DND-41 (cell line): ENCODE measurements around the gene PCNT.

ENCODE experiments used
- ATAC-seq: fragments of 200-7000 bp; cut with Tn5 transposase; 3 replicates; pipeline ENCODE4 v1.9.1; 2021; ENCODE audit warnings: low read depth; ENCODE audit not compliant: insufficient read depth
- DNase-seq: peaks from one replicate; pipeline ENCODE4 v3.0.0-alpha.2; 2020
- H2AFZ ChIP-seq: 2 replicates; pipeline ENCODE4 v1.6.0; 2012; ENCODE audit warnings: low read depth, low read length
- H3K27ac ChIP-seq: 2 replicates; pipeline ENCODE4 v1.5.1; 2012; ENCODE audit warnings: low read length, inconsistent platforms
- H3K27me3 ChIP-seq: fragments of 200-600 bp; sonication (generic); 2 replicates; pipeline ENCODE4 v1.6.0; 2012; ENCODE audit warnings: low read length, mild to moderate bottlenecking, inconsistent platforms; ENCODE audit not compliant: insufficient read depth, poor library complexity
- H3K36me3 ChIP-seq: 2 replicates; pipeline ENCODE4 v1.5.1; 2012; ENCODE audit warnings: low read length, inconsistent platforms; ENCODE audit not compliant: insufficient read depth
- H3K4me1 ChIP-seq: 2 replicates; pipeline ENCODE4 v1.5.1; 2012; ENCODE audit warnings: mild to moderate bottlenecking, low read length; ENCODE audit not compliant: insufficient read depth
- H3K4me2 ChIP-seq: 2 replicates; pipeline ENCODE4 v1.6.0; 2012; ENCODE audit warnings: mild to moderate bottlenecking, moderate library complexity, low read length, inconsistent platforms; ENCODE audit not compliant: insufficient read depth
- H3K4me3 ChIP-seq, 2 experiments: fragments of 200-600 bp in 1 of 2; shearing (Covaris generic) in 1 of 2; 2 replicates each; pipeline ENCODE4 v1.5.1; 2012 to 2016; ENCODE audit warnings: inconsistent platforms in 2 of 2, low read length in 2 of 2, mild to moderate bottlenecking in 2 of 2, low read depth in 1 of 2, moderate library complexity in 1 of 2
- H3K79me2 ChIP-seq: 2 replicates; pipeline ENCODE4 v1.6.0; 2012; ENCODE audit warnings: low read length, inconsistent platforms; ENCODE audit not compliant: insufficient read depth
- H3K9ac ChIP-seq: 2 replicates; pipeline ENCODE4 v1.6.0; 2012; ENCODE audit warnings: low read depth, mild to moderate bottlenecking, inconsistent platforms, low read length, moderate library complexity
- H3K9me3 ChIP-seq: 2 replicates; pipeline ENCODE4 v1.5.1; 2012; ENCODE audit warnings: low read length, moderate library complexity, mild to moderate bottlenecking, inconsistent platforms; ENCODE audit not compliant: insufficient read depth, severe bottlenecking
- H4K20me1 ChIP-seq: 2 replicates; pipeline ENCODE4 v1.6.0; 2012; ENCODE audit warnings: low read length; ENCODE audit not compliant: insufficient read depth
- EZH2 ChIP-seq: IDR thresholded peaks from 3 replicates; pipeline ENCODE4 v1.6.1; 2012; ENCODE audit warnings: borderline replicate concordance, low read depth, mild to moderate bottlenecking, moderate library complexity, low read length, inconsistent platforms; ENCODE audit not compliant: severe bottlenecking
- TF ChIP-seq, protein P1 (sequence below): IDR thresholded peaks from 2 replicates; pipeline ENCODE4 v1.5.1; 2012; ENCODE audit warnings: borderline replicate concordance, low read length, moderate library complexity, mild to moderate bottlenecking; ENCODE audit not compliant: poor library complexity, severe bottlenecking; ENCODE audit errors: extremely low read depth

The PCNT gene

DNA sequence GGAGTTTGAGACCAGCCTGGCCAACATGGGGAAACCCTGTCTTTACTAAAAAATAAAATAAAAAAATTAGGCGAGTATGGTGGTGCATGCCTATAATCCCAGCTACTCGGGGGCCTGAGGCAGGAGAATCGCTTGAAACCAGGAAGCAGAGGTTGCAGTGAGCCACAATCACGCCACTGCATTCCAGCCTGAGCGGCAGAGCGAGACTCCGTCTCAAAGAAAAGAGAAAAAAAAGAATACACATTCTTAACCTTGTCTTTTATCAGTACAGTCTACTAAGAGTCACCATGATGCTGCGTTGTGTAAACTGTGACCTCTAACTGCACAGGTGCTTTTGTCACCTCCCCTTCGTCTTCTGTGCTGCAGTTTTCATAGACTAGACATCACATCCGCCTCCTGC, 37.2 kb downstream of the PCNT start:
- Histone ChIP-seq H3K27ac (no peak overlapping the region), H3K4me1 (no peaks in the 10 kb centered on the region), H3K79me2 (peaks cover 5% of the 10 kb centered on the region), H3K4me3 (no peak overlapping the region), H3K36me3 (peaks cover 85% of the 10 kb centered on the region), H3K27me3 (no peaks in the 10 kb centered on the region), H2AFZ (no peak overlapping the region), H4K20me1 (peaks cover 8% of the 10 kb centered on the region), H3K4me2 (no peak overlapping the region), H3K9me3 (no peaks in the 10 kb centered on the region), H3K9ac (no peak overlapping the region)
- DNase-seq, result no peak
- TF ChIP-seq EZH2, result no peak
- ATAC-seq, result no peak

DNA sequence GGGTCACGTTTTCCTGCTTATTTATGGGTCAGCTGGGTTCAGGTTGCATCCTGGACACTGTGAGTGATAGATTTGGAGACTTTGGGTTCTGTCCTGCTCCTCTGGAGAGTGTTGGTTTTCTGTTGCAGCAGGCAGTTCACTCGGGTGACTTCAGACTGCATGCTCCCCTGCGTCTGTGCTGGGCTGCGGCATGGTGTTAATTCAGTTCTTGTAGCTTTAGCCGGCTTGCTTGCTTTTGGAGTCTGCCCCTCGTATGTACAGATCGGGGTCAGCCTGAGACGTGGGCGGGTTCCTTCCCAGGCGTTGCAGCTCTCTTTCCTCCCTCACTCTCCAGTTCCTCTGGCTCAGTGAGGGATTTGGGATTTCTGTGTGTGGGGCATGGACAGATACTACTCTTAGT, 38.0 kb downstream of the PCNT start:
- H3K4me3 ChIP-seq, result no peak overlapping the region
- no peaks in the 10 kb centered on the region for H3K4me1 ChIP-seq
- H3K27me3 ChIP-seq, result no peaks in the 10 kb centered on the region
- no peak overlapping the region for H3K4me2 ChIP-seq
- H3K36me3 ChIP-seq, result peaks cover 85% of the 10 kb centered on the region
- H3K9me3 ChIP-seq, result no peaks in the 10 kb centered on the region
- no peak for DNase-seq
- no peak overlapping the region for H3K27ac ChIP-seq
- TF ChIP-seq EZH2, result no peak
- TF ChIP-seq, protein P1, sequence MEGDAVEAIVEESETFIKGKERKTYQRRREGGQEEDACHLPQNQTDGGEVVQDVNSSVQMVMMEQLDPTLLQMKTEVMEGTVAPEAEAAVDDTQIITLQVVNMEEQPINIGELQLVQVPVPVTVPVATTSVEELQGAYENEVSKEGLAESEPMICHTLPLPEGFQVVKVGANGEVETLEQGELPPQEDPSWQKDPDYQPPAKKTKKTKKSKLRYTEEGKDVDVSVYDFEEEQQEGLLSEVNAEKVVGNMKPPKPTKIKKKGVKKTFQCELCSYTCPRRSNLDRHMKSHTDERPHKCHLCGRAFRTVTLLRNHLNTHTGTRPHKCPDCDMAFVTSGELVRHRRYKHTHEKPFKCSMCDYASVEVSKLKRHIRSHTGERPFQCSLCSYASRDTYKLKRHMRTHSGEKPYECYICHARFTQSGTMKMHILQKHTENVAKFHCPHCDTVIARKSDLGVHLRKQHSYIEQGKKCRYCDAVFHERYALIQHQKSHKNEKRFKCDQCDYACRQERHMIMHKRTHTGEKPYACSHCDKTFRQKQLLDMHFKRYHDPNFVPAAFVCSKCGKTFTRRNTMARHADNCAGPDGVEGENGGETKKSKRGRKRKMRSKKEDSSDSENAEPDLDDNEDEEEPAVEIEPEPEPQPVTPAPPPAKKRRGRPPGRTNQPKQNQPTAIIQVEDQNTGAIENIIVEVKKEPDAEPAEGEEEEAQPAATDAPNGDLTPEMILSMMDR, result no peak
- peaks cover 5% of the 10 kb centered on the region for H4K20me1 ChIP-seq
- no peak overlapping the region for H2AFZ ChIP-seq
- H3K9ac ChIP-seq, result no peak overlapping the region
- peaks cover 10% of the 10 kb centered on the region for H3K79me2 ChIP-seq
- ATAC-seq, result no peak

DNA sequence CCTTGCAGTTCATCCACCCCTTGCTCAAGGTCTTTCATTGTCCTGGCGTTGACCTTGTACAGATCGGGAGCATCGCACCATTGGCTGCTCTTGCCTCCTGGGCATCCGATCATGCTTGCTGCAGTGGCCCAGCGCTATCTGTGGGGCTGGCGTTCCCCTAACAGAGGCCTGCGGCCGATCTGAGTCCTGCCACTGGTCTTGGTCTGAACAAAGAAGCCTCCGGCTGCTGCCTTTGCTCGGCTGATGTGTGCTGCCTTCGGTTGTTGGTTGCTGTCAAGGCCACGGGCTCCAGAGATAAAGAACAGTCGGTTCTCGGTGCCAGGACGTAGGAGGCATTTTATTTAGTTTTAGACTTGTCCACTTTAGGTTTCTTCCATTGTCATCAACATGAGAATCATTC, 39.0 kb downstream of the PCNT start:
- peaks cover 83% of the 10 kb centered on the region for H3K36me3 ChIP-seq
- no peak overlapping the region for H3K9ac ChIP-seq
- H3K79me2 ChIP-seq, result peaks cover 17% of the 10 kb centered on the region
- peaks cover 9% of the 10 kb centered on the region for H4K20me1 ChIP-seq
- H3K27me3 ChIP-seq, result no peaks in the 10 kb centered on the region
- ATAC-seq (no peak), DNase-seq (no peak)
- no peaks in the 10 kb centered on the region for H3K9me3 ChIP-seq
- H3K4me2 ChIP-seq, result no peak overlapping the region
- H2AFZ ChIP-seq, result no peak overlapping the region
- no peaks in the 10 kb centered on the region for H3K4me1 ChIP-seq
- TF ChIP-seq, protein P1, result no peak
- no peak for TF ChIP-seq EZH2
- no peak overlapping the region for H3K4me3 ChIP-seq
- no peak overlapping the region for H3K27ac ChIP-seq

DNA sequence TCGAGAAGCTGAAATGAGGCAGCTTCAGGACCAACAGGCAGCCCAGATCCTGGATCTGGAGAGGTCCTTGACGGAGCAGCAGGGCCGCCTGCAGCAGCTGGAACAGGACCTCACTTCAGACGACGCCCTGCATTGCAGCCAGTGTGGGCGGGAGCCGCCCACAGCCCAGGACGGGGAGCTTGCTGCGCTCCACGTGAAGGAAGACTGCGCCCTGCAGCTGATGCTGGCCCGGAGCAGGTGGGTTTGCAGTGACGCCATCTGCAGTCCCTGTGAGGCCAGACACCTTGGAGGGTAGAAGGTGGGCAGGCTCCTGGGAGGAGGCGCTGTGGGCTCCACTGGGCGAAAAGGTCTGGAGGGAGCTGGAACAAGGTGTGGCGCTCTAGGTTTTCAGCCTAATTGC, 39.7 kb downstream of the PCNT start:
- Histone ChIP-seq H4K20me1 (peaks cover 13% of the 10 kb centered on the region), H3K79me2 (peaks cover 23% of the 10 kb centered on the region), H3K4me2 (no peak overlapping the region), H3K27me3 (no peaks in the 10 kb centered on the region), H3K36me3 (peaks cover 83% of the 10 kb centered on the region), H2AFZ (no peak overlapping the region), H3K9ac (no peak overlapping the region), H3K9me3 (no peaks in the 10 kb centered on the region), H3K27ac (no peak overlapping the region), H3K4me3 (no peak overlapping the region), H3K4me1 (no peaks in the 10 kb centered on the region)
- DNase-seq (no peak), ATAC-seq (no peak)
- TF ChIP-seq, protein P1, result no peak
- TF ChIP-seq EZH2, result no peak
